ENCODE data around the gene SLC6A19.

SLC6A19 gene

GRCh38 chr5:1216211-1216917, 15.0 kb downstream of the SLC6A19 start:
- Histone ChIP-seq H3K27ac (replicated peaks) (no peak overlapping the region), H3K27me3 (ENCODE audit: insufficient read depth, poor library complexity, severe bottlenecking) (no peaks in the 10 kb centered on the region), H3K4me3 (replicated peaks; ENCODE audit: insufficient read depth, low read length) (no peak overlapping the region)
- TF ChIP-seq REST (IDR thresholded peaks at IDR 0.05; ENCODE audit: insufficient replicate concordance, low read depth) (no peak), GABPA (IDR thresholded peaks at IDR 0.05; ENCODE audit: low read depth) (no peak), SPI1 (IDR thresholded peaks at IDR 0.05; ENCODE audit: borderline replicate concordance, low read depth) (no peak), CTCF (IDR thresholded peaks at IDR 0.05; ENCODE audit: insufficient read depth, low read length) (no peak), POLR2AphosphoS5 (IDR thresholded peaks at IDR 0.05; ENCODE audit: low read depth) (no peak)
- DNase-seq (ENCODE audit: low read depth in 1 of 2, low spot score in 1 of 2): no peak

- no peak overlapping the region for H3K4me3 ChIP-seq (replicated peaks; ENCODE audit: insufficient read depth, low read length)
- H3K27ac ChIP-seq (replicated peaks): no peak overlapping the region
- TF ChIP-seq GABPA (IDR thresholded peaks at IDR 0.05; ENCODE audit: low read depth): no peak
- TF ChIP-seq REST (IDR thresholded peaks at IDR 0.05; ENCODE audit: insufficient replicate concordance, low read depth): no peak
- no peak for TF ChIP-seq SPI1 (IDR thresholded peaks at IDR 0.05; ENCODE audit: borderline replicate concordance, low read depth)
- TF ChIP-seq POLR2AphosphoS5 (IDR thresholded peaks at IDR 0.05; ENCODE audit: low read depth): no peak
- TF ChIP-seq CTCF (IDR thresholded peaks at IDR 0.05; ENCODE audit: insufficient read depth, low read length): no peak
Observed at GRCh38 chr5:1216918-1217295, 15.5 kb downstream of the SLC6A19 start.

GRCh38 chr5:1217596-1218206, 16.3 kb downstream of the SLC6A19 start:
- Histone ChIP-seq H3K4me3 (replicated peaks; ENCODE audit: insufficient read depth, low read length) (no peak overlapping the region), H3K27me3 (ENCODE audit: insufficient read depth, poor library complexity, severe bottlenecking) (no peaks in the 10 kb centered on the region), H3K27ac (replicated peaks) (no peak overlapping the region)
- no peak for DNase-seq (ENCODE audit: low read depth in 1 of 2, low spot score in 1 of 2)
- no peak for TF ChIP-seq CTCF (IDR thresholded peaks at IDR 0.05; ENCODE audit: insufficient read depth, low read length)
- TF ChIP-seq GABPA (IDR thresholded peaks at IDR 0.05; ENCODE audit: low read depth): no peak
- no peak for TF ChIP-seq REST (IDR thresholded peaks at IDR 0.05; ENCODE audit: insufficient replicate concordance, low read depth)
- no peak for TF ChIP-seq SPI1 (IDR thresholded peaks at IDR 0.05; ENCODE audit: borderline replicate concordance, low read depth)
- no peak for TF ChIP-seq POLR2AphosphoS5 (IDR thresholded peaks at IDR 0.05; ENCODE audit: low read depth)

More at GRCh38 chr5:1216918-1217295, 15.5 kb downstream of the SLC6A19 start:
- DNase-seq (ENCODE audit: low read depth in 1 of 2, low spot score in 1 of 2): no peak
- H3K27me3 ChIP-seq (ENCODE audit: insufficient read depth, poor library complexity, severe bottlenecking): no peaks in the 10 kb centered on the region
